ENCODE results near the gene EXOC3L4.

The EXOC3L4 gene

DNA sequence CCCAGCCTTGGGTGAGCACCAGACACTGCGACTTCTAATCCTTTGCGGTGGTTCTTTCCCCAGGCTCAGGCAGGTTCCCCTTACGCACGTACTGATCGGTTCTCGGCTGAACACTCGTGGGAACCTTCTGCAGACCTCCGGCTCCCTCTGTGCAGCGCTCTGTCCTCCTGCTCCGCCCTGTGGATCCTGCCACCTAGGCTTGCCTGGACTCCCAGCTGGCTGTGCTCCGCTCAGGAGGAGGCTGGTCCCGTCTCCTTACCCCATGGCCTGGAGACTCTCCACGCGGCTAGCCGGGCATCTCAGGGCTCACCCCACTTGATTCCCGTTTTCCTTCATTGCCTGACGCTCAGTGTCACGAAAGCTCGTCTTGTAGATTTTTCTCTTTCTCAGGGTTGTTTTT, 63.4 kb downstream of the EXOC3L4 start:
- no peak for DNase-seq

DNA sequence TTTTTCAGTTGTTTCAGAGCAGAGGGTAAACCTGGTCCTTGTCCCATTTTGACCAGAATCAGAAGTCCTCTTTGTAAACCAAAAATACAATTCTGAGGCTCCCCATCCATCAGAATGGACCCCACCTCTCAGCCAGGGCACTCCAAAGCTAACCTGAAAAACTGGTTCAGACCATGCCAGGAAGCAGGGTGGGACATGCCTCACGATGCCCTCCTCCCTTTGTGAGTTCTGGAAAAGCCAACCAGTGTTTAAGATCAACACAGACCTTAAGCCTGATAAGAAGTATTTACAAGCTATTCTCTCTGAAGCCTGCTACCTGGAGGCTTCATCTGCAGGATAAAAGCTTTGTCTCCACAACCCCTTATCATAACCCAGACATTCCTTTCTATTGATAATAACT, 64.2 kb downstream of the EXOC3L4 start:
- no peak for DNase-seq
